CD4-positive, alpha-beta T cell treated with Interleukin-6 at 100 ng/mL for 8 hours (primary cell): ENCODE measurements around the gene CCDC3.
"Not testable (repeated sequence)": the region's sequence is repeated elsewhere in the genome, so short reads cannot be mapped to it uniquely, and the experiment has no call there.

ENCODE experiments used
- DNase-seq: peaks from one replicate; pipeline ENCODE4 v3.0.0-alpha.2; 2020; ENCODE audit warnings: mixed read lengths, low spot score

CCDC3 gene

GRCh38 chr10:13001041-13001886 is at the start of gene CCDC3:
Gene CCDC3 (minus strand): TSS chr10:13001713. CDS start chr10:13001570, 143 bp downstream.
- DNase-seq: no peak

- DNase-seq: no peak
These were observed 49.7 kb upstream of the CCDC3 start for GRCh38 chr10:13051126-13051694.

GRCh38 chr10:13049774-13050420 is 48.4 kb upstream of the CCDC3 start:
- no peak for DNase-seq

GRCh38 chr10:13048762-13049161 is 47.2 kb upstream of the CCDC3 start:
- DNase-seq: no peak

- no peak for DNase-seq
These were observed 46.2 kb upstream of the CCDC3 start for GRCh38 chr10:13047529-13048206.

GRCh38 chr10:13046851-13047528 is 45.5 kb upstream of the CCDC3 start:
- no peak for DNase-seq

GRCh38 chr10:13043520-13043919 is 42.0 kb upstream of the CCDC3 start:
- no peak for DNase-seq

- DNase-seq: no peak
These were observed 38.2 kb upstream of the CCDC3 start for GRCh38 chr10:13039761-13040160.

GRCh38 chr10:13038391-13038790 is 36.9 kb upstream of the CCDC3 start:
- DNase-seq: no peak

- DNase-seq: no peak
These were observed 36.3 kb upstream of the CCDC3 start for GRCh38 chr10:13037832-13038231.

GRCh38 chr10:13036841-13037240 is 35.3 kb upstream of the CCDC3 start:
- DNase-seq: no peak

GRCh38 chr10:13035731-13036130 is 34.2 kb upstream of the CCDC3 start:
- not testable (repeated sequence) for DNase-seq

GRCh38 chr10:13026873-13027272 is 25.4 kb upstream of the CCDC3 start:
- no peak for DNase-seq

GRCh38 chr10:13023754-13024153 is 22.2 kb upstream of the CCDC3 start:
- DNase-seq: no peak

- no peak for DNase-seq
These were observed 17.8 kb upstream of the CCDC3 start for GRCh38 chr10:13019280-13019679.

GRCh38 chr10:13018171-13018570 is 16.7 kb upstream of the CCDC3 start:
- DNase-seq: no peak

- DNase-seq: no peak
These were observed 15.4 kb upstream of the CCDC3 start for GRCh38 chr10:13016886-13017285.

GRCh38 chr10:13016426-13016825 is 14.9 kb upstream of the CCDC3 start:
- DNase-seq: no peak

GRCh38 chr10:13006037-13006436 is 4.5 kb upstream of the CCDC3 start:
- DNase-seq: no peak

GRCh38 chr10:13003759-13004158 is 2.2 kb upstream of the CCDC3 start:
- no peak for DNase-seq

GRCh38 chr10:13003004-13003403 is 1.5 kb upstream of the CCDC3 start:
- DNase-seq: no peak

GRCh38 chr10:13001887-13002212 is 337 bp upstream of the CCDC3 start:
- no peak for DNase-seq
